HG03175 (cell line): ENCODE data around the gene STIM2.
"Not testable (repeated sequence)": the region's sequence is repeated elsewhere in the genome, so short reads cannot be mapped to it uniquely, and the experiment has no call there.

Experiments
- ATAC-seq: cut with Tn5 transposase; IDR thresholded peaks from one replicate; pipeline ENCODE4 v1.9.1; 2021; ENCODE audit warnings: mild to moderate bottlenecking, moderate library complexity; ENCODE audit not compliant: unreplicated experiment

STIM2 gene

GRCh38 chr4:27022963-27023362 is 162.3 kb downstream of the STIM2 start:
- ATAC-seq: no peak

- no peak for ATAC-seq
Measured at GRCh38 chr4:27023366-27023765, 162.7 kb downstream of the STIM2 start.

- no peak for ATAC-seq
Measured at GRCh38 chr4:27024805-27025204, 164.2 kb downstream of the STIM2 start.

- ATAC-seq: no peak
Measured at GRCh38 chr4:27027428-27027827, 166.8 kb downstream of the STIM2 start.

- ATAC-seq: not testable (repeated sequence)
Measured at GRCh38 chr4:27035127-27035526, 174.5 kb downstream of the STIM2 start.

- no peak for ATAC-seq
Measured at GRCh38 chr4:27040356-27040755, 179.7 kb downstream of the STIM2 start.

GRCh38 chr4:27042411-27042810 is 181.8 kb downstream of the STIM2 start:
- no peak for ATAC-seq

GRCh38 chr4:27043200-27043599 is 182.6 kb downstream of the STIM2 start:
- no peak for ATAC-seq

- no peak for ATAC-seq
Measured at GRCh38 chr4:27046851-27047250, 186.2 kb downstream of the STIM2 start.

- ATAC-seq: no peak
Measured at GRCh38 chr4:27048429-27049238, 188.0 kb downstream of the STIM2 start.

- ATAC-seq: no peak
Measured at GRCh38 chr4:27049239-27049829, 188.7 kb downstream of the STIM2 start.

- ATAC-seq: no peak
Measured at GRCh38 chr4:27050731-27051130, 190.1 kb downstream of the STIM2 start.

- no peak for ATAC-seq
Measured at GRCh38 chr4:27055221-27055760, 194.7 kb downstream of the STIM2 start.

GRCh38 chr4:27056281-27056680 is 195.6 kb downstream of the STIM2 start:
- ATAC-seq: no peak

GRCh38 chr4:27057053-27057452 is 196.4 kb downstream of the STIM2 start:
- no peak for ATAC-seq

- no peak for ATAC-seq
Measured at GRCh38 chr4:27057662-27058061, 197.0 kb downstream of the STIM2 start.

GRCh38 chr4:27058819-27059406 is 198.3 kb downstream of the STIM2 start:
- ATAC-seq: no peak

GRCh38 chr4:27059446-27059845 is 198.8 kb downstream of the STIM2 start:
- no peak for ATAC-seq

GRCh38 chr4:27062256-27062655 is 201.6 kb downstream of the STIM2 start:
- ATAC-seq: no peak

- no peak for ATAC-seq
Measured at GRCh38 chr4:27066591-27066990, 205.9 kb downstream of the STIM2 start.

GRCh38 chr4:27068151-27068867 is 207.7 kb downstream of the STIM2 start:
- no peak for ATAC-seq
